Omental fat pad (tissue), 4 donors: ENCODE results near the gene SOS2. TPM values are rescaled to one million over a fixed set of nuclear protein-coding genes. Genes with fewer than 3 reads are reported as not detected.
A peak's percentile ranks its signal among the peaks of the same experiment; 100 is the strongest.

Source experiments
- ATAC-seq: fragments of 150-250 bp; one replicate; pipeline ENCODE4 v1.9.1; 2016; ENCODE audit warnings: mild to moderate bottlenecking, moderate library complexity; ENCODE audit not compliant: low FRiP score
- DNase-seq: peaks from one replicate; pipeline ENCODE4 v3.0.0-alpha.2; 2019; ENCODE audit warnings: low spot score
- CTCF ChIP-seq, 3 donors: fragments of 450-650 bp; IDR thresholded peaks; one replicate each; pipeline ENCODE4 v1.5.1; 2016 to 2017; ENCODE audit warnings: antibody characterized with exemption in 3 of 3, mild to moderate bottlenecking in 3 of 3, moderate library complexity in 2 of 3
- total RNA-seq, 4 donors: library from RNA; depleted of rRNA; stranded (reverse); fragments of >200 nt; gene quantifications; one replicate each; pipeline ENCODE4 v1.1.0, GENCODE V29; 2016

SOS2 gene
- total RNA-seq, 4 donors from 2014 or later, result 31.3 to 53.0 (median 32.2) TPM

- DNase-seq, result no peak
- ATAC-seq, result no peak
- no peak for TF ChIP-seq CTCF (IDR thresholded peaks at IDR 0.05)
These were observed 113.9 kb downstream of the SOS2 start for GRCh38 chr14:50117456-50117855.

- no peak for ATAC-seq
- TF ChIP-seq CTCF (IDR thresholded peaks at IDR 0.05), result no peak
- DNase-seq, result no peak
These were observed 114.4 kb downstream of the SOS2 start for GRCh38 chr14:50116966-50117365.

GRCh38 chr14:50116181-50116956 is 115.0 kb downstream of the SOS2 start, which contains the start of gene VCPKMT:
Gene VCPKMT (minus strand): TSS chr14:50116572. CDS start chr14:50116552, 20 bp downstream.
- peak; percentile 85 for DNase-seq
- TF ChIP-seq CTCF (IDR thresholded peaks at IDR 0.05), result no peak
- ATAC-seq, result peak; percentile 99

GRCh38 chr14:50113381-50114035 is 117.9 kb downstream of the SOS2 start:
- ATAC-seq (no peak), DNase-seq (no peak)
- TF ChIP-seq CTCF (IDR thresholded peaks at IDR 0.05), result no peak

- DNase-seq, result no peak
- ATAC-seq, result no peak
- no peak for TF ChIP-seq CTCF (IDR thresholded peaks at IDR 0.05)
These were observed 120.9 kb downstream of the SOS2 start for GRCh38 chr14:50110323-50111037.

GRCh38 chr14:50109342-50109741 is 122.0 kb downstream of the SOS2 start:
- DNase-seq (no peak), ATAC-seq (no peak)
- TF ChIP-seq CTCF (IDR thresholded peaks at IDR 0.05), result no peak
